ENCODE results near the gene ELAPOR2. TPM values are rescaled to one million over a fixed set of nuclear protein-coding genes. Genes with fewer than 3 reads are reported as not detected.

ELAPOR2 gene
- total and polyA plus RNA-seq, 9 of the 15 experiments (the other 6 are each of a cell fraction or from before 2014, with no cell fraction given) = 9.2 to 72.0 (median 35.0) TPM

DNA sequence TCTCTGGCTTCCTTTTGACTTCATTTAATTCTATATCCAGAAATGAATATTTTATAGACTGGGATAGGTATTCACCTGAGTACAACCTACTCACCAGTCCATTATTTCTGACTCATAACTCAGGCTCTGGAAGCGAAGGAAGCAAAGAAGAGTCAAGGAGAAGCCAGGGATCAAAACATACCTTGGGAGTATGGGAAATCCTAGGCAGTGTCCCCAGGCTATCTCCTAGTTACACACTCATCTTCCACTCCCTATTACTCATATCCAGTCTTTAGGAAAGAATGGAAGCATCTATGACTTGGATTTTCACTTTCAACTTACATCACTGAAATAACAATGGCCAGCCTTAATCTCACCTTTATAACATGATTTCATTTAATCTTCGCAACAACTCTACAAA is 40.9 kb upstream of the ELAPOR2 start:
- CTCF ChIA-PET (ENCODE audit: low intra/inter-chr PET ratio) = no interaction called here
- H3K9ac ChIP-seq (ENCODE audit: insufficient read depth in 1 of 2, low read depth in 2 of 2, low read length in 2 of 2) = no peak overlapping the region
- 79% methylated on average over 2 of the region's 2 CpGs for WGBS (ENCODE audit: insufficient coverage, low coverage, missing lambda C conversion rate)
- intact Hi-C loops (cut with micrococcal nuclease) = no loop called here
- H3K9me3 ChIP-seq (replicated peaks; ENCODE audit: control insufficient read depth, insufficient read depth, low read depth, low read length) = no peaks in the 10 kb centered on the region; the same call in 1 of the 2 replicates
- H4K20me1 ChIP-seq (replicated peaks; ENCODE audit: control insufficient read depth, insufficient read depth, low read length) = no peaks in the 10 kb centered on the region
- H3K27me3 ChIP-seq (ENCODE audit: control insufficient read depth in 2 of 2, insufficient read depth in 2 of 2, low read length in 2 of 2) = no peaks in the 10 kb centered on the region
- H3K36me3 ChIP-seq (ENCODE audit: control insufficient read depth, insufficient read depth, low read length) = no peaks in the 10 kb centered on the region
- H3K79me2 ChIP-seq (ENCODE audit: control insufficient read depth, insufficient read depth, low read length) = no peaks in the 10 kb centered on the region
- no peak overlapping the region for H3K4me3 ChIP-seq
- BruUV-seq (replicated peaks) = no TSS peak
- DNase-seq (ENCODE audit: extremely low read depth in 1 of 4, low spot score in 3 of 4) (no peak), ATAC-seq (peak; percentile 42), FAIRE-seq (no peak)
- no peak overlapping the region for H3K4me2 ChIP-seq (ENCODE audit: insufficient read depth, low read length)
- TF ChIP-seq KAT7 (CRISPR knock-in tag; IDR thresholded peaks at IDR 0.05; ENCODE audit: borderline replicate concordance) (no peak), SMARCA5 (IDR thresholded peaks at IDR 0.05) (no peak), CREM (IDR thresholded peaks at IDR 0.05; ENCODE audit: low read depth) (no peak), ZNF146 (CRISPR knock-in tag; IDR thresholded peaks at IDR 0.05; ENCODE audit: unreplicated experiment) (no peak), ZNF274 (IDR thresholded peaks at IDR 0.05; ENCODE audit: borderline replicate concordance, low read depth, low read length) (no peak)
- TF ChIP-seq, protein P1, sequence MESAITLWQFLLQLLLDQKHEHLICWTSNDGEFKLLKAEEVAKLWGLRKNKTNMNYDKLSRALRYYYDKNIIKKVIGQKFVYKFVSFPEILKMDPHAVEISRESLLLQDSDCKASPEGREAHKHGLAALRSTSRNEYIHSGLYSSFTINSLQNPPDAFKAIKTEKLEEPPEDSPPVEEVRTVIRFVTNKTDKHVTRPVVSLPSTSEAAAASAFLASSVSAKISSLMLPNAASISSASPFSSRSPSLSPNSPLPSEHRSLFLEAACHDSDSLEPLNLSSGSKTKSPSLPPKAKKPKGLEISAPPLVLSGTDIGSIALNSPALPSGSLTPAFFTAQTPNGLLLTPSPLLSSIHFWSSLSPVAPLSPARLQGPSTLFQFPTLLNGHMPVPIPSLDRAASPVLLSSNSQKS (CRISPR knock-in tag; IDR thresholded peaks at IDR 0.05) = no peak
- TF ChIP-seq, protein P2, sequence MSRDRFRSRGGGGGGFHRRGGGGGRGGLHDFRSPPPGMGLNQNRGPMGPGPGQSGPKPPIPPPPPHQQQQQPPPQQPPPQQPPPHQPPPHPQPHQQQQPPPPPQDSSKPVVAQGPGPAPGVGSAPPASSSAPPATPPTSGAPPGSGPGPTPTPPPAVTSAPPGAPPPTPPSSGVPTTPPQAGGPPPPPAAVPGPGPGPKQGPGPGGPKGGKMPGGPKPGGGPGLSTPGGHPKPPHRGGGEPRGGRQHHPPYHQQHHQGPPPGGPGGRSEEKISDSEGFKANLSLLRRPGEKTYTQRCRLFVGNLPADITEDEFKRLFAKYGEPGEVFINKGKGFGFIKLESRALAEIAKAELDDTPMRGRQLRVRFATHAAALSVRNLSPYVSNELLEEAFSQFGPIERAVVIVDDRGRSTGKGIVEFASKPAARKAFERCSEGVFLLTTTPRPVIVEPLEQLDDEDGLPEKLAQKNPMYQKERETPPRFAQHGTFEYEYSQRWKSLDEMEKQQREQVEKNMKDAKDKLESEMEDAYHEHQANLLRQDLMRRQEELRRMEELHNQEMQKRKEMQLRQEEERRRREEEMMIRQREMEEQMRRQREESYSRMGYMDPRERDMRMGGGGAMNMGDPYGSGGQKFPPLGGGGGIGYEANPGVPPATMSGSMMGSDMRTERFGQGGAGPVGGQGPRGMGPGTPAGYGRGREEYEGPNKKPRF (IDR thresholded peaks at IDR 0.05; ENCODE audit: low read depth, low read length) = no peak
- TF ChIP-seq, protein P3, sequence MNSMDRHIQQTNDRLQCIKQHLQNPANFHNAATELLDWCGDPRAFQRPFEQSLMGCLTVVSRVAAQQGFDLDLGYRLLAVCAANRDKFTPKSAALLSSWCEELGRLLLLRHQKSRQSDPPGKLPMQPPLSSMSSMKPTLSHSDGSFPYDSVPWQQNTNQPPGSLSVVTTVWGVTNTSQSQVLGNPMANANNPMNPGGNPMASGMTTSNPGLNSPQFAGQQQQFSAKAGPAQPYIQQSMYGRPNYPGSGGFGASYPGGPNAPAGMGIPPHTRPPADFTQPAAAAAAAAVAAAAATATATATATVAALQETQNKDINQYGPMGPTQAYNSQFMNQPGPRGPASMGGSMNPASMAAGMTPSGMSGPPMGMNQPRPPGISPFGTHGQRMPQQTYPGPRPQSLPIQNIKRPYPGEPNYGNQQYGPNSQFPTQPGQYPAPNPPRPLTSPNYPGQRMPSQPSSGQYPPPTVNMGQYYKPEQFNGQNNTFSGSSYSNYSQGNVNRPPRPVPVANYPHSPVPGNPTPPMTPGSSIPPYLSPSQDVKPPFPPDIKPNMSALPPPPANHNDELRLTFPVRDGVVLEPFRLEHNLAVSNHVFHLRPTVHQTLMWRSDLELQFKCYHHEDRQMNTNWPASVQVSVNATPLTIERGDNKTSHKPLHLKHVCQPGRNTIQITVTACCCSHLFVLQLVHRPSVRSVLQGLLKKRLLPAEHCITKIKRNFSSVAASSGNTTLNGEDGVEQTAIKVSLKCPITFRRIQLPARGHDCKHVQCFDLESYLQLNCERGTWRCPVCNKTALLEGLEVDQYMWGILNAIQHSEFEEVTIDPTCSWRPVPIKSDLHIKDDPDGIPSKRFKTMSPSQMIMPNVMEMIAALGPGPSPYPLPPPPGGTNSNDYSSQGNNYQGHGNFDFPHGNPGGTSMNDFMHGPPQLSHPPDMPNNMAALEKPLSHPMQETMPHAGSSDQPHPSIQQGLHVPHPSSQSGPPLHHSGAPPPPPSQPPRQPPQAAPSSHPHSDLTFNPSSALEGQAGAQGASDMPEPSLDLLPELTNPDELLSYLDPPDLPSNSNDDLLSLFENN (IDR thresholded peaks at IDR 0.05; ENCODE audit: low read depth in 2 of 2, low read length in 2 of 2) = no peak
- peaks cover 0 to 3% of the 10 kb centered on the region in 2 experiments; a peak in 3 of 5 replicates for H3K4me1 ChIP-seq (replicated peaks in 1 of 2; ENCODE audit: control insufficient read depth in 2 of 2, insufficient read depth in 2 of 2, low read length in 2 of 2)
- in situ Hi-C loops (cut with MboI) = no loop called here
- H3K27ac ChIP-seq (ENCODE audit: extremely low read depth, low read depth, low read length) = no peak overlapping the region
- POLR2A ChIA-PET = no interaction called here
- no peaks in the 10 kb centered on the region for H3K9me1 ChIP-seq (ENCODE audit: control insufficient read depth, insufficient read depth, low read length)
- H2AFZ ChIP-seq (ENCODE audit: low read depth, low read length) = no peak overlapping the region

All from K562 (cell line).